Heart left ventricle (tissue), 16 donors: Measurements from ENCODE around the gene CFAP43. TPM values are rescaled to one million over a fixed set of nuclear protein-coding genes. Genes with fewer than 3 reads are reported as not detected.

Experiments
- ATAC-seq, 4 donors: fragments of 200-7000 bp; cut with Tn5 transposase; one replicate each; pipeline ENCODE4 v1.9.1; 2020 to 2022; ENCODE audit warnings: moderate library complexity in 4 of 4, mild to moderate bottlenecking in 3 of 4, moderate number of reproducible peaks in 1 of 4
- DNase-seq, 5 donors: peaks; one replicate each; pipeline ENCODE4 v3.0.0-alpha.2; 2020
- H3K27ac ChIP-seq, 12 donors: fragments of 200-600 bp; sonication (generic) in 4 of 12; one replicate each; pipeline versions ENCODE4 v1.5.0 to v1.8.0; 2016 to 2022; ENCODE audit warnings: mild to moderate bottlenecking in 2 of 12
- H3K27me3 ChIP-seq, 9 donors: fragments of 200-600 bp; sonication (generic) in 2 of 9; one replicate each; pipeline versions ENCODE4 v1.5.1 to v1.8.0; 2016 to 2022; ENCODE audit warnings: mild to moderate bottlenecking in 3 of 9
- H3K36me3 ChIP-seq, 9 donors: fragments of 200-600 bp; sonication (generic) in 2 of 9; one replicate each; pipeline versions ENCODE4 v1.5.0 to v1.8.0; 2018 to 2022; ENCODE audit warnings: mild to moderate bottlenecking in 2 of 9
- H3K4me1 ChIP-seq, 12 donors: fragments of 200-600 bp; sonication (generic) in 4 of 12; one replicate each; pipeline versions ENCODE4 v1.5.0 to v1.8.0; 2016 to 2022; ENCODE audit warnings: mild to moderate bottlenecking in 3 of 12
- H3K4me3 ChIP-seq, 12 donors: fragments of 200-600 bp; sonication (generic) in 4 of 12; one replicate each; pipeline versions ENCODE4 v1.5.0 to v1.8.0; 2017 to 2022; ENCODE audit warnings: mild to moderate bottlenecking in 9 of 12, moderate library complexity in 4 of 12
- H3K9me3 ChIP-seq, 12 donors: fragments of 200-600 bp; sonication (generic) in 4 of 12; one replicate each; pipeline versions ENCODE4 v1.5.0 to v1.8.0; 2016 to 2022; ENCODE audit warnings: mild to moderate bottlenecking in 1 of 12
- CTCF ChIP-seq, 12 donors: fragments of 200-600 bp; sonication (generic) in 4 of 12; IDR thresholded peaks; one replicate each; pipeline versions ENCODE4 v1.5.0 to v1.8.0; 2018 to 2022; ENCODE audit warnings: antibody characterized with exemption in 12 of 12, mild to moderate bottlenecking in 5 of 12
- POLR2A ChIP-seq, 2 donors: fragments of 450-650 bp; IDR thresholded peaks; one replicate each; pipeline ENCODE4 v1.6.1; 2017; ENCODE audit warnings: antibody characterized with exemption in 2 of 2, mild to moderate bottlenecking in 2 of 2, moderate library complexity in 2 of 2
- WGBS, 4 donors: extraction: QIAGEN DNeasy Blood & Tissue Kit in 2 of 4; methylation state at CpG; one replicate each; pipeline versions ENCODE4 v1.1.5 to v1.1.7; 2013 to 2018; 5-methylcytosine and 5-hydroxymethylcytosine counted together
- intact Hi-C, 10 donors: fragments of 100-400 bp; cut with DNase I; formaldehyde crosslinking; loops; one replicate each; pipeline versions ENCODE4 v1.11.1 to v1.14.2; 2022
- polyA plus RNA-seq, 2 donors: library from polyadenylated mRNA; stranded (reverse); fragments of 200-250 nt; gene quantifications; one replicate each; pipeline ENCODE4 v1.2.3, GENCODE V29; 2013
- total RNA-seq, 9 donors: library from RNA; depleted of rRNA in 2 of 9; stranded (reverse); fragments of >200 nt in 2 of 9; fragmentation: NEBNext Ultra II Directional in 3 of 9; extraction: Animal tissue kit (Norgen Biotek cat#: 25700) in 3 of 9; gene quantifications; one replicate each; pipeline versions ENCODE4 v1.1.0 to v1.2.4, GENCODE V29; 2016 to 2023
- donor health status: ischemic (EF 13 %, LVEDD 7.1; RV severe dilation, severe dysfunction).
- donor health status: healthy with polysubstance abuse.
- donor health status: DM: no; HTN: yes; CAD: no.
- donor health status: DM: no; HTN: no; CAD: no.
- donor health status: ischemic (EF 25% LVEDD 6.9; RV normal size, moderate dysfunction).
- donor health status: ischemic (EF 25% LVEDD 5.7; RV mildly dilated, moderate dysfunction).
- donor health status: healthy.
- donor health status: DM: yes; HTN: yes; CAD: no.
- donor health status: ischemic (EF 35%, LVEDD 5.7; RV mildly dilated, moderate dysfunction).
- donor health status: nonischemic (EF 11% LVEDD 7.7; RV severe dilation, severe dysfunction).
- donor health status: DM: yes; HTN: yes; CAD: no.
- donor health status: PGD.
- donor health status: ischemic (EF 29% LVEDD 5.4; RV normal size, mild dysfunction).
- donor health status: nonischemic (EF 23%, LVEDD 6.1; RV moderate dilation, normal function).

The CFAP43 gene
- total and polyA plus RNA-seq, 11 donors = 0.11 to 0.84 (median 0.19) TPM; not detected in 6

DNA sequence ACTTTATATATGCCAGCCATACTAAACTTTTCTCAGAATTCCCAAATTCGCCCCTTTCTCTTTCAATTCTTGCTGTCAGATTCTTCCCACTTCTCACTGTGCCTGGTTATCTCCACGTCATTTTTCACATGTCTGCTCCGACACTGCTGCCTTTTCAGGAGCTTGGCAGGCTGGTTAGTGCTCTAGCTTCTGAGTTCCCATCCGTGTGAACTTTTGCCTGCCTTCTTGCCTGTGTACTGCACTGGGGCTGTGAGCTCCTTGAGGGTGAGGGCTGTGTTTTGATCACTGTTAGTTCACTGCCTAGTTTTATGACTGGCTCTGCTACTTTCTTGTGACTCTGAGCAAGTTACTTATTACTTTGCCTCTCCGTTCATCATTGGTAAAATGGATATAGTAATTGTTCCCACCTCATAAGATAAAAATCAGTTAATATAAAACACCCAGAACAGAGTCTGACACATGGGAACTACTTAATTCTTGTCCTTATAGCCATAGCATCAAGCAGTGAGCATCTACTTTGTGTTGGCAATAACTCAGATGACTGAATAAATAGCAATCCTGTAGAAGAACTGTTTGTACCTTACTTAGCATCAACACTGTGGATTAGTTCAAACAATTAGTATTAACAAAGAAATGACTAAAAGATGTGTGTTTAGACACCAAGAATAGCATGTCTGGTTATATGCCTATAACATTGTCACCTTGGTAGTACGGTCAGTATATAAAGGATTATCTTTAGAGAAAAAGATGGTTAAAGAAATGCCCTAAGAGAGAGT is 28.0 kb upstream of the CFAP43 start:
- peak overlapping the region; percentile 17 to 79 (median 66) for H3K27ac ChIP-seq
- intact Hi-C loops = loop anchor here in 1 of 10 donors (10.0 kb wide), 1 partner anchor 135 kb away; the partner anchor contains the start of gene SFR1
- peak; percentile 49 to 69 (median 54) for ATAC-seq
- no peak overlapping the region for H3K4me3 ChIP-seq
- peak in 4 of 5 donors; percentile 34 to 51 (median 43) for DNase-seq
- peaks cover 0 to 91% (median 81%) of the 10 kb centered on the region in 9 donors for H3K36me3 ChIP-seq
- TF ChIP-seq CTCF (IDR thresholded peaks at IDR 0.05) (no peak), POLR2A (IDR thresholded peaks at IDR 0.05) (no peak)
- H3K27me3 ChIP-seq = no peaks in the 10 kb centered on the region
- WGBS, 4 donors = 52 to 59% (median 56%) methylated on average over 6 of the region's 6 CpGs
- H3K4me1 ChIP-seq = peaks cover 3 to 89% (median 63%) of the 10 kb centered on the region in 12 donors
- no peaks in the 10 kb centered on the region for H3K9me3 ChIP-seq

DNA sequence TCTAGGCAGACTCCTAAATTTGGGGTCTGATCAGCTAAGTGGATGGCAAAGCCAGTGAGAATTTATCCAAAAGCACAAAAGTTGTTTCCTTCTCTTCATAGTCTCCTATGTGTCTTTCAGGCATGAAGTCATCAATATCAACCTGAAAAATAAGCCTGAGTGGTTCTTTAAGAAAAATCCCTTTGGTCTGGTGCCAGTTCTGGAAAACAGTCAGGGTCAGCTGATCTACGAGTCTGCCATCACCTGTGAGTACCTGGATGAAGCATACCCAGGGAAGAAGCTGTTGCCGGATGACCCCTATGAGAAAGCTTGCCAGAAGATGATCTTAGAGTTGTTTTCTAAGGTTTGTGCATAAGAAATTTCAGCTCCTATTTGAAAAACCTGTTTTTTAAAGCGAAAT is 27.3 kb upstream of the CFAP43 start:
- no peak overlapping the region for H3K4me3 ChIP-seq
- WGBS, 4 donors = 70 to 83% (median 75%) methylated on average over 3 of the region's 3 CpGs
- DNase-seq (no peak), ATAC-seq (no peak)
- H3K4me1 ChIP-seq = peaks cover 3 to 87% (median 63%) of the 10 kb centered on the region in 12 donors
- intact Hi-C loops = loop anchor here in 1 of 10 donors (10.0 kb wide), 1 partner anchor 135 kb away; the partner anchor contains the start of gene SFR1
- no peaks in the 10 kb centered on the region for H3K9me3 ChIP-seq
- peak overlapping the region in 10 of 12 donors; percentile 30 to 79 (median 68) for H3K27ac ChIP-seq
- no peak for TF ChIP-seq POLR2A (IDR thresholded peaks at IDR 0.05)
- peaks cover 0 to 83% (median 74%) of the 10 kb centered on the region in 9 donors for H3K36me3 ChIP-seq
- H3K27me3 ChIP-seq = no peaks in the 10 kb centered on the region

DNA sequence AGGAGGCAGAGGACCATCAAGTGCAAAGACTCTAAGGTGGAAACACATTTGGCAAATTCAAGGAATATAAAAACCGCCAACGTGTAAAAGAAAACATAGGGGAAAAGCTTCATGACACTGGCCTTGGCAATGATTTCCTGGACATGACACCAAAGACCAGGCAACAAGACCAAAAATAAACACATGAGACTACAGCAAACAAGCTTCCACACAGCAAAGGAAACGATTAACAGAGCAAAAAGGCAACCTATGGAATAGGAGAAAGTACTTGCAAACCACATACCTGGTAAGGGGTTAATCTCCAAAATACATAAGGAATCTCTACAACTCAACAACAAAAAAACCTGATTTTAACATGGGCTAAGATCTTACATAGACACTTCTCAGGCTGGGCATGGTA is 26.0 kb upstream of the CFAP43 start:
- Histone ChIP-seq H3K9me3 (no peaks in the 10 kb centered on the region), H3K4me1 (peaks cover 3 to 84% (median 66%) of the 10 kb centered on the region in 12 donors), H3K4me3 (no peak overlapping the region), H3K27ac (peak overlapping the region in 5 of 12 donors; percentile 12 to 75 (median 20)), H3K36me3 (peaks cover 0 to 71% (median 61%) of the 10 kb centered on the region in 9 donors), H3K27me3 (no peaks in the 10 kb centered on the region)
- WGBS, 4 donors = 38 to 60% (median 51%) methylated on average over 3 of the region's 3 CpGs
- no peak for TF ChIP-seq CTCF (IDR thresholded peaks at IDR 0.05)
- TF ChIP-seq POLR2A (IDR thresholded peaks at IDR 0.05) = no peak
- DNase-seq = no peak
- intact Hi-C loops = loop anchor here in 1 of 10 donors (10.0 kb wide), 1 partner anchor 133 kb away; the partner anchor contains the start of gene SFR1
- no peak for ATAC-seq

DNA sequence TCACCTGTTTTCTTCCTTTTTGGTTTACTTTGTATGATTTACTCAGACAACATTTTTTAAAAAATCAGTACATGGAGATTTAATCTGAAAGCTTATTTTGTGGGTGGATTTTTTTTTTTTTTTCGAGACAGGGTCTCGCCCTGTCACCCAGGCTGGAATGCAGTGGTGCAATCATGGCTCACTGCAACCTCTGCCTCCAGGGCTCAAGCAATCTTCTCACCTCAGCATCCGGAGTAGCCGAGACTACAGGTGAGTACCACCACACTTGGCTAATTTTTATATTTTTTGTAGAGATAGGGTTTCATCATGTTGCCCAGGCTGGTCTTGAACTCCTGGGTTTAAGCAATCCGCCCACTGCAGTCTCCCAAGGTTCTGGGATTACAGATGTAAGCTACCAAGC is 25.1 kb upstream of the CFAP43 start:
- Histone ChIP-seq H3K4me1 (peaks cover 3 to 75% (median 58%) of the 10 kb centered on the region in 12 donors), H3K27ac (peak overlapping the region in 3 of 12 donors; percentile 12 to 100 (median 98)), H3K9me3 (no peaks in the 10 kb centered on the region), H3K4me3 (peak overlapping the region in 1 of 12 donors; percentile 97), H3K27me3 (no peaks in the 10 kb centered on the region), H3K36me3 (peaks cover 0 to 61% (median 51%) of the 10 kb centered on the region in 9 donors)
- ATAC-seq = no peak
- no peak for DNase-seq
- intact Hi-C loops = loop anchor here in 1 of 10 donors (10.0 kb wide), 1 partner anchor 132 kb away; the partner anchor contains the start of gene SFR1
- TF ChIP-seq POLR2A (IDR thresholded peaks at IDR 0.05) (no peak), CTCF (IDR thresholded peaks at IDR 0.05) (no peak)
- 94 to 95% (median 94%) methylated on average over 5 of the region's 5 CpGs for WGBS, 4 donors
